HG02852 (cell line): Measurements from ENCODE around the gene AP4E1.
"Not testable (repeated sequence)": the region's sequence is repeated elsewhere in the genome, so short reads cannot be mapped to it uniquely, and the experiment has no call there.

Experiments
- ATAC-seq: cut with Tn5 transposase; IDR thresholded peaks from one replicate; pipeline ENCODE4 v1.9.1; 2021; ENCODE audit warnings: mild to moderate bottlenecking, moderate library complexity; ENCODE audit not compliant: unreplicated experiment

AP4E1 gene

GRCh38 chr15:50908209-50909009 lies at the start of gene AP4E1:
Gene AP4E1 (plus strand): TSS chr15:50908683. CDS start chr15:50908779, 96 bp downstream.
- peak; percentile 50 for ATAC-seq

DNA sequence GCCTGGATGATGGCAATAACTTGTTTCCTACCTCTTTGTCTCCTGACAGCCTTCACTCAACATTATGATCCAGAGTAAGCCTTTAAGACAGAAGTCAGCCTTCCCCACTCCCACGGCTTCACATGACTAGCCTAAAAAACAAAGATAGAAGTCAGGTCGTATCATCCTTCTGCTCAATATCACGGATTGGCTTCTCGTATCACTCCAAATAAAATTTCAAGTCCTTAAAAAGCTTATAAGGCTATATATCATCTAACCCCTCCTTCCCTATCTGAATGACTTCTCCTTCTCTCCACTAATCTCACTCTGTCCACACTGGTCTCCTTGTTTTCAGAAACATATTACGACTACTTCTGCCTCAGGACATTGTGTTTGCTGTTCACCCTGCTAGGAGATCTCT lies 47.7 kb upstream of the AP4E1 start:
- no peak for ATAC-seq

DNA sequence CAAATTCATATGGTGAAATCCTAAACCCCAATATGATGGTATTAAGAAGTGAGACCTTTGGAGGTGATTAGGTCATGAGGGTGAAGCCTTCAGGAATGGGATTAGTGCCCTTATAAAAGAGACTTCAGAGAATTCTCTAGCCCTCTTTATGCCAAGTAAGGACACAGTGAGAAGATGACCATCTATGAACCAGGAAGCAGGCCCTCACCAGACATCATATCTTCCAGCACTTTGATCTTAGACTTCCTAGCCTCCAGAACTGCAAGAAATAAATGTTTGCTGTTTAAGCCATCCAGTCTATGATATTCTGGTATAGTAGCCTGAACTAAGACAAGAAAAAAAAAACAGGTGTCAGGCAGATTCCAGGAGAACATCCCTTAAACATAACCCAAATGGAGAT lies 45.9 kb upstream of the AP4E1 start:
- no peak for ATAC-seq

DNA sequence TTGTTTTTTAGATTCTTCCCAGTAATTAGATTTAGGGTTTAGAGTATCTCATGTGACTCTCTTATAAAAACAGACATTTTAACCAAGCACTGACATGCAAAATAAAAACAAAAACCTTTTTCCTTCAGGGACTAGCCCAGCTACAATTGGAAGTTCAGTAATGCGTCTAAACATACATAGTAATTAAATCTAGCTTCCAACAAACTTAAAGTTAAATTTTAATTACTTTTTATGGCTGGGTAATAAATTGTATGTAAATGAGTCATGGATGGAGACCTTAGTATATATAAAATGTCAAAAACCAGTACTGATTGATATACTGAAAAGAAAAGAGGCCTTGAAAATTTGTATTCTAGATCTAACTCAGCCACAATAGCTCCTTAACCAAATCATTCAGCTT lies 43.6 kb upstream of the AP4E1 start:
- no peak for ATAC-seq

DNA sequence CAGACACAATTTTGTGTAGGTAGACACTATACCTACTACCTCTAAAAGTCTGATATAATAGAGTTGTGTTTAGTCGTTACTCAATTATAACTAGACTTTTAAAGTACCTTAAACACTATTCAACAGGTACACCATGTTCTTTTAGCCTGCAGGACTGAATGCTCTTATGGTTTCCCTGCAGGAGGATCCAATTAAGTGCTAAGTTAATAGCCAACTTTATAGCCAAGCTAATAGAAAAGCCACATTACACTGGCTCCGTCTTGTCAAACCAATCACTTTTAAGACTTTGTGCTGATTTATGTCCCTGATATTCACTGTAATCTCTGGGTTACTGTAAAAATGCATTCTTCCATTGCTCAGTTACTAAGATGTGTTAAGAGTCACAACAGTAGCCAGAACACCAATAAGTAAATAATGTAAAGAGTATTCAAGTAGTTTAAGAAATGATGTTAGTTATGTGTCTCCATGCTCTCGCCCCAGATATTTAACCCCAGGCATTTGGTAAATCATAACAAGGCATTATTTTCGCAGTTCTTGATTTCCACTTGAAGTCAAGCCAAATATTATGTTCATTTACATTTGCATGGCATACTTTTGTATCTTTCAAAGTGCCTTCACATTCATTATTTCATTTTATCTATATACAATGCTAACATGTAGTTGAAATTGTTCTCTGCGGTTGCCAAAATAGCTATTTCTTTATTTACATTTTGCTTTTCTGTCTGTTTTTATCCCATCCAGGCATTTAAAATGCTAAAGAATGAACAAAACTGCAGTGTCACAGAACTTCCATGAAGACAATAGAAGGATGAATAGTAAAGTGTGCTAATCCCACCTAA lies 42.7 kb upstream of the AP4E1 start:
- no peak for ATAC-seq

DNA sequence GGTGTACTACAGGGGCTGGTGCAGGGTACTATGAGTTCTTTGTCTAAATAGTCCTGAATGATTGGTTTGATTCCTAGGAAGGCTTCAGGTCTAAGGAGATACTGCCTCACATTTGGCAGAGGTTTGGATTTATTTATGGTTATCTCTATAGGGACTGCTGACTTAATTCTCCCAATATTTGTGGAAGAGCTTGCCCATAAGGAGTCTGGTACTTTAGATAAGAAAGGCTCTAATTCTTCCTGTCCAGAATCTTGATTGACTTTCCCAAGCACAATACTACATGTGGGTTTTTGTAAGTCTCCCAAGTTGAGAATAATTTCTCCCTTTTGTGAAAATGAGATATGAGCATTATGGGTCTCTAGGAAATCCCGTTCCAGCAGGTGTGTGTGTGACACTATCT lies 36.7 kb upstream of the AP4E1 start:
- ATAC-seq: no peak

DNA sequence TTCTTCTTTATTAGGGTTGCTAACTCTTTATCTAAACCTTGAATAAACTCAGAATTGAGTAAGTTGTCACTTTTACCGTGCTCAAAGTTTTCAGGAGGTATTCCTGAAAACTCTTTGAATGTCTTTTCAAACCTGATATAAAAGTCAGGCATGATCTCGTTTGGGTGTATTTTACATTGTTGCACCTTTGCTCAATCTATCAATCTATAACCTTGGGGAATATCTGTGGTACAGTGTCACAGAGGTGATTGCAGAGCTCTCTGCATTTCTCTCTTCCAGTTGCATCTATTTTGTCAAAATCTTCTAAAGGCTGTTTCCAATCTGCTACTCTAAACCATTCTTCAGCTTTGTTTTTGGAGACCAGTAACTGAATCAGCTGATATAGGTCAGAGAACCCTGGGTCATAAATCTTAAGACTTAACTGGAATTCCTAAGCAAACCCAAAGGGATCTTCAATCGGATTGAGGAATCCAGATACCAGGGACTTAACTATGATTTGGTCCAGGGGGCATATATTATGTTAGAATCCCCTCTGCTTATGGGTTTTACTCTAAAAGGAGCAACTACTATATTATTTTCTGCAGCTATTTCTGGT lies 35.6 kb upstream of the AP4E1 start:
- ATAC-seq: no peak

- ATAC-seq: no peak
These were observed 34.5 kb upstream of the AP4E1 start for GRCh38 chr15:50873935-50874361.

- ATAC-seq: not testable (repeated sequence)
These were observed 33.2 kb upstream of the AP4E1 start for GRCh38 chr15:50875238-50875637.

- no peak for ATAC-seq
These were observed 32.1 kb upstream of the AP4E1 start for GRCh38 chr15:50876260-50876988.

DNA sequence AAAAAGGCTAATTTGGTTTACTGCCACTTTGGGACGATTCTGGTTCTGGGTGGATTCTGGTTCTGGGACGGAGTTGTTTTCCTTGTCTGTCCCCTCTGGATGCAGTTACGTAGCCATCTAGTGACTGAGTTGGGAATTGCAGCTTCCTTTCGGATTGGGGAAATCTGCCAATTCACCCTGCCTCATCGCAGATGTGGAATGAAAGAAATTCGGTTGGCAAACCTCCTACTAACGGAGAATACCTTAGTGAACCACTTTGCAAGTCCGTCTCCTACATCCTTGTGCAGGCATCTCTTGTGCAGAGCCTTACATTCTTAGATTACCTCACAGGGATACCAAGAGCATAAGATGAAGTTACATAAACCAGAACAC lies 31.5 kb upstream of the AP4E1 start:
- ATAC-seq: no peak

DNA sequence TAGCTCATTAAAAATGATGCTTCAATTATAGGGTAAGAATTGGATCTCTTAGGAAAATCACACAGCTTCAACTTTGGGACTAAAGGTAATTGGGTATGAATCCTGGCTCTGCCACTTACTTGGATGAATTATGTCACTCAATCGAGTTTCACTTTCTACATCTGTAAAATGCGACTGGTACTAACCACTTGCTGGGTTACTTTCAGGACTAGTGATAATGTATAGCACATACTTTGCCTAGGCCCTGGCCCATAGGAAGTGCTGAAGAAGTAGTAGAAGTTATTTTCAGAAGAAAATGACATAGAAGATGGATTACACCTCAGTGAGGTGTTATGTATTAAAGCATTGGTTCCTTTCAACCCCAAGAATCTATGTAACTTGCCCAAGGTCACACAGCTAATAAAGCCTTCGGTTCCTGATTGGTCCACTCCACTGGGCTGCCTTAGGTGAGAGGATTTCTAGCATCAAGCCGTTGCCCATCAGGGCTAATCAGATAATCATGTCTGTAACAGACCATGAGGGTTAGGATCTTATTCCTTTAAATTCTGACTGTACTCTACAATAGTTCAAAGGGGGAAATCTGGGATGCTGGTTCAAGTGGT lies 29.4 kb upstream of the AP4E1 start:
- peak; percentile 49 for ATAC-seq

DNA sequence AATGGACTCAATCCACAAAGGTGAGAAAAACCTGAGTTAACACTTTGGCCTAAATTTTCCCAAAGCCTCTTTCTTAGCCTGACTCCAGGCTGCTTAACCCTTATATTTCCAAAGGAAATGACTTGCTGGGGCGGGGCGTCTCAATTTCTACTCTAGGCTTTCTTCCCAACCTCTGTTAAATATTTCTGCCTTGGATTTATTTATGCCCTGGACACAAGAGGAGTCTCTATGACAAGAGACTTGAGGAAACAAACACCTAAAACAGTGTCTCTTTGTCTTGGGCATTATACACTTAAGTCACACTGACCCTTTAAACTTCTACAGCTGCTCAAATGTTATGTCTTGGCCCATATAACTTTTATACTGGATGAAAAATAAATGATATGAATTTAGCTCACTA lies 28.3 kb upstream of the AP4E1 start:
- ATAC-seq: no peak

- ATAC-seq: peak; percentile 48
These were observed 27.8 kb upstream of the AP4E1 start for GRCh38 chr15:50880651-50881114.

DNA sequence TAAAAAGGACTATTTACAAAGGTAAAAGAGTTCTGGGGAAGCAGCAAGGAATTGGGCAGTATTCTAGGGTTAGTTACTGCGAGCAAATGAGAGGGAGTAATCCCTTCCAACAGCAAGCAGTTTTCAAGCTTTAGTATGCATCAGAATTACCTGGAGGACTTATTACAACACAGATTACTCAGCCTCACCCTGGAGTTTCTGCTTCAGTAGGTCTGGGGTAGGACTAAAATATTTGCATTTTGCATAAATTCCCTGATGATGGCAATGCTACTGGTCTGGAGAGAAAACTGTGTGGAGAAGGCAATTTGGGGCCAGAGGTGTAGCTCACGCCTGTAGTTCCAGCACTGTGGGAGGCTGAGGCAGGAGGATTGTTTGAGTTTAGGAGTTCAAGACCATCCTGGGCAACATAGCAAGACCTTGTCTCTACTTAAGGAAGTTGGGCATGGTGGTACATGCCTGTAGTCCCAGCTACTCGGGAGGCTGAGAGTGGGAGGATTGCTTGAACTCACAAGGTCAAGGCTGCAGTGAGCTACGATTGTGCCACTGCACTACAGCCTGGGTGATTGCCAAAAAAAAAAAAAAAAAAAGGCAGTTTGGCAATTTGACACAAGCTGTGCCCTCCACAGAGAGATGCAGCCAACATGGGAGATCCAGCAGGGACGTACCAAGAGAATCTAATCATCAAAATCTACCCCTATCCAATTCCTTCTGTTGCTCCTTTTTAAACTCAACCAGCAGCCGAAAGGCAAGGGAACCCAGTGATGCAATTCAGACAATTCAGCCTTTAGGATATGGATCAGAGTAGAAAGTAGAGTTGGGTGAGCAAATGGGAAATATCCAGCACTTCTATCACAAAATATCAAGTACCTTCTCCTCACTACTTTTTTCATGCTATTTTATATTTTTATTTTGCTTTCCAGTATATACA lies 27.1 kb upstream of the AP4E1 start:
- ATAC-seq: no peak

GRCh38 chr15:50883903-50884302 lies 24.6 kb upstream of the AP4E1 start:
- no peak for ATAC-seq

GRCh38 chr15:50884540-50884939 lies 23.9 kb upstream of the AP4E1 start:
- no peak for ATAC-seq

DNA sequence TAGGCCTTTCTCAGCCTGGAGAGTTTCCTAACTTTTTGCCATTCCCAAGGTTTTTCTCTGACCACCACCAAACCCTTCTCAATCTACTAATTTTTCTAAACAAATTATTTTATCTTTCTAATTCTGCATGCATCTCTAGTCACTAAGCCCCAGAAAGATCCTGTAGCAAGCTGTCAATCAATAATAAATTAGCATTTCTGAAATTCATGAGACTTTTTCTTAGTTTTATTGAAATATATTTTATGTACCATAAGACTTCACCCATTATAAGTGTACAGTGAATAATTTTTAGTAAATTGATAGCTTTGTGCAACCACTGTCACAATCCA lies 22.4 kb upstream of the AP4E1 start:
- ATAC-seq: no peak

DNA sequence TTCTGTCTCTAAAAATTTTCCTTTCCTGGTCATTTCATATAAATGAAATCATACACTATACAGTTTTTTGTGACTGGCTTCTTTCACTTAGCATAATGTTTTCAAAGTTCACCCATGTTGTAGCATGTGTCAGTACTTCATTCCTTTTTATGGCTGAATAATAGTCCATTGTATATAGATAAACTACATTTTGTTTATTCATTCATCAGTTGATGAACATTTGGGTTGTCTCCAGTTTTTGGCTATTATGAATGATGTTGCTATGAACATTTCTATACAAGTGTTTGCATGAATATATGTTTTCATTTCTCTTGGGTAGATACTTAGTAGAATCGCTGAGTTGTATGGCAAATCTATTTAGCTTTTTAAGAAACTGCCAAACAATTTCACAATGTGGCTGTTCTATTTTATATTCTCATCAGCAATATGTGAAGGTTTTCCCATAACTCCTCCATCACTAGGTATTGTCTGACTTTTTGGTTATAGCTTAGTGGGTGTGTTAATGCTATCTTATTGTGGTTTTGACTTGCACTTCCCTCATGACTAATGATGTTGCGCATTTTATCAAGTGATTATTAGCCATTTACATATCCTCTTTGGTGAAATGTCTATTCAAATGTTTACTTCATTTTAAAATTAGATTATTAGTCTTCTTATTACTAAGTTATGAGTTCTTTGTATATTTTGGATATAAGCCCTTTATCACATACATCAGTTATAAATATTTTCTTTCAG lies 21.7 kb upstream of the AP4E1 start:
- no peak for ATAC-seq
